Measurements from ENCODE around the gene ADRA2C.

- TF ChIP-seq CTCF (conservative IDR thresholded peaks at IDR 0.05 in 1 of 2, IDR thresholded peaks at IDR 0.05 in 1 of 2; ENCODE audit: extremely low read depth in 1 of 2, insufficient read depth in 1 of 2, low read depth in 1 of 2, low read length in 2 of 2) (no peak), EZH2 (IDR thresholded peaks at IDR 0.05; ENCODE audit: borderline replicate concordance, low read length) (no peak)
Observed at GRCh38 chr4:3802571-3803474, 36.6 kb downstream of the ADRA2C start.

All from mammary epithelial cell (primary cell).